NCI-H2029 treated with DMSO at 0.1 percent for 48 hours (cell line): ENCODE data around the gene ACOT11.
"Not testable (repeated sequence)": the region's sequence is repeated elsewhere in the genome, so short reads cannot be mapped to it uniquely, and the experiment has no call there.

Experiments used
- DNase-seq: peaks from one replicate; lab custom pipeline; 2025; lab: John Stamatoyannopoulos, UW

ACOT11 gene

GRCh38 chr1:54608566-54609230, 60.7 kb downstream of the ACOT11 start:
- no peak for DNase-seq

DNA sequence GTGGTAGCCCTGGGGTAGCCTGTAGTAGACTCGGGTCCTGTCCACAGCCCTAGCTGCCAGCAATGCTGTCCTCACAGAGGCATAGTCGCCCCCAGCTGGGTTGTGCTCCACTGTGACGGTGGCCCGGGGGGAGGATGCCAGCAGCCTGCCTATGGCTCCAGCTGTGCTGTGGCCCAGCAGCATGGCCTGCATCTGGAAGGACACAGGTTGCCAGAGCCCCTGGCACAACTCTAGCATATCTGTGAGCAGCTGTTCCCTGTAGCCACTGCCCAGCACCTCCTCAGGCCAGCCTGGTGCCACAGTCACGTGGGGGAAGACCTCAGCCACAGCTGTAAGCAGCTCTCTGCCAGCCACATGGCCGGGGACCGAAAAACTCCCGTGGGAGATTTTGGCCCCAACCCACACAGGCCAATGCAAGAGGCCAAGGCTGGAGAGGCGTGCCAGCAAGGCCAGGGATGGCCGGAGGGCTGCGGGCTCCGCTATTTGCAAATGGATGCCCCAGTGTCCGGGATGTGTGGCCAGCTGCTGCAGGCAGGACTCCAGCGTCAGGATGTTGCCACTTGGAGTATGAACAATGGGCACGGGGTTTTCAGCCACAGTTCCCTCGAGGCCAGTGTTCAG, 61.4 kb downstream of the ACOT11 start:
- DNase-seq = no peak

DNA sequence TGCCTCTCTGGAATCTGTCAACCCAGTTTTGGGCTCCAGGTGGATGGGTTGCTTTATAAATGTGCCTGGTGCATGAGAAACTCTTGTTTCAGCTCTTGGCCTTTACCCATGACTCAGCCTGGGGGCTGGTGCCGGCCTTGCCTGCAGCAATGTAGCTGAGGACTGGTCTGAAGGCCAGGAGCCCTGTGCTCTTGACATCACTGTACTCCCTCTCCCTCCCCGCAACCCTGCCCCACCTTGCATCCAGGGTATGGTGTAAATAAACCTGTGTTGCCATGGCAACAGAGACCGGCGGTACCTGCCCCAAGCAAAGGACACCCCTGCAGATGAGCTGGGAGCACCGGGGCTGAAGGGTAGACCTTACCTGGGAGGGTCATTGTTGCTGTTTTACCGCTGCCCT, 62.0 kb downstream of the ACOT11 start:
- DNase-seq = no peak

DNA sequence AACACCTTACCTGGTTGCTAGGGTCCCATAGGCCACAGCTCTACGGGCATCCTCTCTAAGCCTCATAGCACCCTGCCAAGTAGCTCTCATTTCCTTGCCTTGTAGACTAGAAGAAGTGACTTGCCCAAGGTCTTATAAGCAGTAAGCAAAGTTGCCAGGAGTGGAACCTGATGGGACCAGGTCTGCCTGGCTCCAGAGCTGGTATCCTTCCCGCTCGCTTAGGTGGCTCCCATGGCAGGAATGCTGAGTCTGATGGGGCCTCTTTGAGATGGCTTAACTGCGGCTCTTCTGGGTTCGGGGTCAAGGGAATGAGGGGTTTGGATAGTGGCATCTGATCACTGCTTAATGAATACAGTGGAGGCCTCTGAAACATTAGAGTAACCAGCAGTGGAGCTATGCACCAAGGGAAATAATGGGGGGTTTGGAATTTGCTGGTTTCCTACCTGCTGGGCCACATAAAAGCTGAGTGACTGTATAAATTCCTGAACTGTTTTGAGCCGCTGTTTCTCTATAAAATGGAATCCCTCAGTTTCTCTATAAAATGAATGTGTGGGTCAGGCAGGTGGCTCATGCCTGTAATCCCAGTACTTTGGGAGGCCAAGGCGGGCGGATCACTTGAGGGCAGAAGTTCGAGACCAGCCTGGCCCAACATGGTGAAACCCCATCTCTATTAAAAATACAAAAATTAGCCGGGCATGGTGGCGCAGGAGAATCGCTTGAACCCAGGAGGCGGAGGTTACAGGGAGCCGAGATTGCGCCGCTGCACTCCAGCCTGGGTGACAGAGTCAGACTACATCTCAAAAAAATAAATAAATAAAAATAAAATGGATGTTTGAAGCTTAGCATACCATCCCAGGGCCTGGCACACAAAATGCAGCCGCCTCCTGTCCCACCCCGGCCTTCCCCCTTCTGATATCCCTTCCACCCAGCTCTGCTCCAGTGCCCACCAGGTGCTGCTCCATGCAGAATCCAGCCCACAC, 62.9 kb downstream of the ACOT11 start:
- no peak for DNase-seq

- no peak for DNase-seq
Observed at GRCh38 chr1:54611621-54612020, 63.6 kb downstream of the ACOT11 start.

- DNase-seq = no peak
Observed at GRCh38 chr1:54614024-54614423, 66.0 kb downstream of the ACOT11 start.

DNA sequence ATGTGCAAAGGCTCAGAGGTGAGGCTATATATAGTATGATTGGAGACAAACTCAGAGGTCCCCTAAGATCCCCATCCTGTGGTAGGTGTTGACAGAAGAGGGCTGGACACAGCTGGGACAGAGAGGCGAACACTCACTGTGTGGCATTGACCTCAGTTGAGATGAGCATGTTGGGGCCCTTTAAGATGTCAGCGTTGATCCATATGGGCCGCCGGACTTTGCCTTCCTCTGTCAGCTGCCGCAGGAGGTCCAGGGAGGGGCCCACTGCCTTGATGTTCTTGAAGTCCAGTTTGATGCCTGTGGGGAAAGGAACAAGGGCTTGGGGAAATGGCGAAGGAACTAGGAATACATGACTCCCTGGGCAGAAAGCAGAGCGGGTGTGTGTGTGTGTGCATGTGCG, 66.5 kb downstream of the ACOT11 start:
- no peak for DNase-seq

DNA sequence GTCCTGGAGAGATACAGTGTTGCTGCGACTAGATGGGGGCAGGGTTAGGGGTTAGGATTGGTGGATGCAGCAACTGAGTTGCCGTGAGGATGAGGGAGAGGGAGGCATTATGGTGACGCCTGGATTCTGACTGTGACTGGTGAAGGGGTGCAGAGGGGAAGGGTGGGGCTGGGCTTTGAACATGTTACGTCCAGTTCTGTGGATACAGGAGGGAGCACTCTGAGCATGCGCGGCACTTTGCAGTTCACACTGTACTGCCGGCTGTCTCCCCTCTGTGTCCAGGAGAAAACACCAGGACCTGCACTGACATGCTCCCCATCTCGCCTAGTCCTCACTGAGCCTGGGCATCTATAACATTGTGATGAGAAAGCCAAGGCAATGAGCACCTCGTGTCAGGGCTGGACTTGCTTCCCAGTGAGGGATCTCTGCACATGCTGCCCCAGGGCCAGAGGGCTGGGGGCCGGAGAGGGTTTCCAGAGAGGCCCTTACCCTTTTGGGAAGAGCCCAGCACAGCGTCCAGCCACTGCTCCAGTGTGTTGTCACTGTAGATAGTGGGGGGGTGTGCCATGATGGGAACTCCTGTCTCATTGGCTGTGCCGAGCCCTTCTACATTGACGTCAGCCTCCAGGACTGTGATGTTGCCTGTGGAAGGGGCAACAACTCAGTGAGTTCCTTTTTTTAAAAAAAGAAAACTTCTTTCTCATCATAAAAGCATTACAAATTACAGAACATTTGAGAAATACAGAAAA, 67.7 kb downstream of the ACOT11 start:
- no peak for DNase-seq

GRCh38 chr1:54619749-54620148, 71.7 kb downstream of the ACOT11 start:
- no peak for DNase-seq

DNA sequence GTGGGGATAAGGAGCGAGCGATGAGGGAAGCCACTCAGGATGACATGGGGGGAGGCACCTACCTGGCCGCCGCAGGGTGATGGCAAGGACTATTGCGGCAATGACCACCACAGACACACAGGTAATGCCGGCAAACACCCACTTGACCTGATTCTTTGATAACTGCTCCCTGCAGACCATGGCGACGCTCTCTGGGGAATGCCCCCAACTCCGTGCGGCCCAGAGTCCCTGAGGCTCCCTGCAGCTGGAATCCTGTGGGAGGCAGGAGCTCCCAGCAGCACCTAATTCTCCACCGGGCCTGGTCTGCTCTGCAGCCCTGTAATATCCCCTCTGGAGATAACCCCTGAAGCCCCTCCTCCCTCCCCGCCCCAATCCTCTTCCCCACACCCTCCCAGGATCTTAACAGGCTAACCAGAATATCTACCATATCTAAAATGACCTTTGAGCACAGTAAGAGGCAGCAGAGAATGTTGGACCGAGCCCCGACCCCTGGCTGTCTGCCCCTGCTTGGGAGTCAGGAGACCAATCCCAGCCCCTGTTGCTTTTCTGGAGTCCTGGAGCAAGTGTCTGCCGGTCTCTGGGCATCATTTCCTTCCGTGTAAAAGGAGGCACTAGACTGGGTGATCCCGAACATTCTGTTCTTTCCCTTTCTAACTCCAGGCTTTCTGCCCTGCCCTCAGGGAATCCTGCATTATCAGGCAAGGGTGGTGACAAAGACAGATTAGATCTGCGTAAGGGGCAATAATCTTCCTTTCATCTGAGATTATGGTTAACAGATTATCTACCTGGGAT, 75.4 kb downstream of the ACOT11 start, which contains the start of gene FAM151A:
Gene FAM151A, minus strand, starts transcription at position 310 of the 792 bp plus-strand sequence. Its CDS starts 130 bp downstream, at position 180.
- no peak for DNase-seq

GRCh38 chr1:54624466-54625464, 76.7 kb downstream of the ACOT11 start:
- DNase-seq = no peak

DNA sequence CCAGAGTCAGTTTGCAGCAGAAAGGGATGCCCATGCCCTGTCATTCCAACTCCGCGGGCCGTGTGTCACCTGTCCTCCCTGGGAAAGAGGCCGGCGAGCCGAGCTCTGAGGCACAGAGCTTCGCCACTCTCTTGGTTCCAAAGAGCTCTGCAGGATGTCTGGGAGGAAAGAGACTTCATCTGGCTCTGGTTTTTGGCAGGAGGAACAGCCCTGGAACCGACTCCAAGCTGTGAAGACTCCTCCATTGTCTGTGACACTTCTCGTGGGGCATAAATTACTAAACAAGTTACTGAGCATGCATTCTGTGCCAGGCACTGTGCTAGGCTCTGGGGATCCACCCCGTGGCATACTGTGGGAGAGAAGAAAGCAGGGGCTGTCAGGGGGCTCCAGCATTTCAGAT, 79.2 kb downstream of the ACOT11 start:
- DNase-seq = no peak

GRCh38 chr1:54635804-54636203, 87.8 kb downstream of the ACOT11 start:
- DNase-seq = not testable (repeated sequence)

DNA sequence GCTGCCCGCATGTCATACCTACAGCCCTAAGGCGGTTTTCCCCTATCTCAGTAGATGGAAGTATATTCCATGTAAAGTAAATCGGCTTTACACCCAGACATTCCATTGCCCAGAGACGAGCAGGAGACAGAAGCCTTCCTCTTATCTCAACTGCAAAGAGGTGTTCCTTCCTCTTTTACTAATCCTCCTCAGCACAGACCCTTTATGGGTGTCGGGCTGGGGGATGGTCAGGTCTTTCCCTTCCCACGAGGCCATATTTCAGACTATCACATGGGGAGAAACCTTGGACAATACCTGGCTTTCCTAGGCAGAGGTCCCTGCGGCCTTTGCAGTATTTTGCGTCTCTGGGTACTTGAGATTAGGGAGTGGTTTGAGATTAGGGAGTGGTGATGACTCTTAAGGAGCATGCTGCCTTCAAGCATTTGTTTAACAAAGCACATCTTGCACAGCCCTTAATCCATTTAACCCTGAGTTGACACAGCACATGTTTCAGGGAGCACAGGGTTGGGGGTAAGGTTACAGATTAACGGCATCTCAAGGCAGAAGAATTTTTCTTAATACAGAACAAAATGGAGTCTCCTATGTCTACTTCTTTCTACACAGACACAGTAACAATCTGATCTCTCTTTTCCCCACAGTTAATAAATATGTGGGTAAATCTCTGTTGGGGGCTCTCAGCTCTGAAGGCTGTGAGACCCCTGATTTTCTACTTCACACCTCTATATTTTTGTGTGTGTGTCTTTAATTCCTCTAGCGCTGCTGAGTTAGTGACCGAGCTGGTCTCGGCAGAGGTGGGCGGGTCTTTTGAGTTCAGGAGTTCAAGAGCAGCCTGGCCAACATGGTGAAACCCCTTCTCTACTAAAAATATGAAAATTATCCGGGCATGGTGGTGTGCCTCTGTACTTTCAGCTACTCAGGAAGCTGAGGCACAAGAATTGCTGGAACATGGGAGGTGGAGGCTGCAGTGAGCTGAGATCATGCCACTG, 88.7 kb downstream of the ACOT11 start:
- not testable (repeated sequence) for DNase-seq

DNA sequence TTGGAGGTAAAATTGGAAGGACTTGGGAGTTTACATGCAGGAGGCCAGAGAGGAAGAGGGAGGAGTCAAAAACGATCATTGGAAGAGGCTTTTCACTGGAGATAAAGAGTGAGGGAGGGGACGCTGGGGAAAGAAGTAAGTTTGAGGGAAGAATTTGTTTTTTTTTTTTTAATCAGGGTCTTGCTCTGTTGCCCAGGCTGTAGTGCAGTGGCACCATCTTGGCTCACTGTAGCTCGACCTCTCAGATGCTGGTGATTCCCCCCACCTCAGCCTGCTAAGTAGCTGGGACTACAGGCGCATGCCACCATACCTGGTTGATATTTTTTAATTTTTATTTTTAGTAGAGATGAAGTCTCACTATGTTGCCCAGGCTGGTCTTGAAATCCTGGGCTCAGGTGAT, 92.3 kb downstream of the ACOT11 start:
- no peak for DNase-seq

DNA sequence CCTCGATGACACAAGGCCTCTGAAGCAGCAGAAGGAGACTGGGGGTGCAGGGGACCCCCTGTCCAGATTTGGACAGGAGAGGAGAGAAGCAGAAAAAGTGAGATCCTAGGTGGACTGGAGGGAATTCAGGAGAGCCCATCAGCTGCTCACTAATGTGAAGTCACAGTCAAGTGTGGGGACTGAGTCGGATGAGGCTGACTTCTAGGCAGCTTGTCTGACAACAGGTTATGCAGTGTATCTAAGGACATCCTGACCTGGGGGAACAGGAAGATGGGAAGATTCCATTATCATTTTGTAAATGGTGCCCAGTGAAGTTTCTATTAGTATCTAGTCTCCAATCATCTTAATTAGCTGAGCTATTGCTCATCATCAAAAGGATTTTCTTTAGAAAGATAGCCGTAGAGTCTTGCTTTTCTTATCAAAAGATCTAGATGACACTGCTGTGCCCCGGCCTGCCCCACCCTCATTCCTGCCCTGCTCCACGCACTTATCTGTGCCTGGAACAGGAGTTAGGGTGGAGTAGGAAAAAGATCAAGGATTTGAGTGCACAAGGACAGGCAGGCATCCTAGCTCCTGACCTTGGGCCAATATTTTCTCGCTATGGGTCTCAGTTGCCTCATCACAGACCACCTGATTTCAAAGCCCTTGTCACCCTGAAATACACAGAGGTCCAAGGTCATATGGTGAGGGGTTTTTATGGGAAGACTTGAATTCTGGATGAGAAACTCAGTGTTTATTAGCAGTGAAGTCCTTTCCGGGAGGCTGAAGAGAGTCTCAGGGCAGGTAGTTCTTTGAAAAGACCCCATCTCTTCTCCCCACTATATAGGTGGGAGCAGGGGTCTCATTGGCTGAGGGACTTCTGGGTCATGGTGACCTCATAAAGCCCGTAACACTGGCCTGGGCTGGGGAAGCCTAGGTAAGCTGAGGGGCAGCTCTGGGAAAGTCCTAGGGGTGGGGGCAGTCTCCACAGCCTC, 93.1 kb downstream of the ACOT11 start, which contains the start of gene MROH7:
Gene MROH7, plus strand, starts transcription at position 924 of the 974 bp plus-strand sequence. CDS start 11,141 bp downstream, outside the sequence.
- DNase-seq = no peak

DNA sequence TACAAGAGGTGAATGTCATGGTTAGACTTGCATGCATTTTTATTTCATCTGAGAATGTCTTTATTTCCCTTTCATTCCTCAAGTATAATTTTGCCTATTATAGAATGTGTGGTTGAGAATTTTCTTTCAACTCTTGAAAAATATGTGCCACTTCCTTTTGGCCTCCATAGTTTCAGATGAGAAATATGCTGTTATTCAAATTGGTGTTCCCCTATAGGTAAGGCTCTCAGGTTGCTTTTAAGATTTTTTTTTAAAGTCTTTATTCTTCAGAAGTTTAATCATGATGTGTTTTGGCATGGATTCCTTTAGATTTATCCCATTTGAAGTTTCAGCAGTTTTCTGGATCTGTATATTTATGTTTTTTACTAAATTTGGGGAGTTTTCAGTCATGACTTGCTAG, 95.7 kb downstream of the ACOT11 start:
- DNase-seq = no peak
